ENCODE results near the gene IQSEC1. TPM values are rescaled to one million over a fixed set of nuclear protein-coding genes. Genes with fewer than 3 reads are reported as not detected.
A peak's percentile ranks its signal among the peaks of the same experiment; 100 is the strongest.

The IQSEC1 gene
- total RNA-seq, 1 experiment from 2014 or later, result 4.9 TPM

DNA sequence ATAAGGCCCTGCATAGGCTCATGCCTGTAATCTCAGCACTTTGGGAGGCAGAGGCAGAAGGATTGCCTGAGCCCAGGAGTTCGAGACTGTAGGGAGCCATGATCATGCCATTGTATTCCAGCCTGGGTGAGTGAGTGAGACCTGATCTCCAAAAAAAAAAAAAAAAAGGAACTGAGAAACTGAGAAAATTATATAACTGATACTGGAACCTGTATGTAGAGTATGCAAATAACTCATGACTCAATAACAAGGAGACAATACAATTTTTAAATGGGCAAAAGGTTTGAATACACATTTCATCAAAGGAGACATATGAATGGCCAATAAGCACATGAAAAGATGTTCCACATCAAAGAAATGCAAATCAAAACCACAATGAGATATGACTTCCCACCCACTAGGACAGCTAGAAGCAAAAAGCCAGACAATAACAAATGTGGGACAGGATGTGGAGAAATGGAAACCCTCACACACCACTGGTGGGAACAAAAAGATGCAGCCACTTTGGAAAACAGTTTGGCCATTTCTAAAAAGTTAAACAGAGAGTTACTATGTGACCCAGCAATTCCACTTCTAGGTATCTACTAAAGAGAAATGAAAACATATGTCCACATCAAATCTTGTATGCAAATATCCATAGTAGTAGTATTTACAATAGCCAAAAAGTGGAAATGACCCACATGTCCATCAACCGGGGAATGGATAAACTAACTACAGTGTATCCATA lies 70.7 kb downstream of the IQSEC1 start:
- peak; percentile 56 for DNase-seq (ENCODE audit: low read depth)

DNA sequence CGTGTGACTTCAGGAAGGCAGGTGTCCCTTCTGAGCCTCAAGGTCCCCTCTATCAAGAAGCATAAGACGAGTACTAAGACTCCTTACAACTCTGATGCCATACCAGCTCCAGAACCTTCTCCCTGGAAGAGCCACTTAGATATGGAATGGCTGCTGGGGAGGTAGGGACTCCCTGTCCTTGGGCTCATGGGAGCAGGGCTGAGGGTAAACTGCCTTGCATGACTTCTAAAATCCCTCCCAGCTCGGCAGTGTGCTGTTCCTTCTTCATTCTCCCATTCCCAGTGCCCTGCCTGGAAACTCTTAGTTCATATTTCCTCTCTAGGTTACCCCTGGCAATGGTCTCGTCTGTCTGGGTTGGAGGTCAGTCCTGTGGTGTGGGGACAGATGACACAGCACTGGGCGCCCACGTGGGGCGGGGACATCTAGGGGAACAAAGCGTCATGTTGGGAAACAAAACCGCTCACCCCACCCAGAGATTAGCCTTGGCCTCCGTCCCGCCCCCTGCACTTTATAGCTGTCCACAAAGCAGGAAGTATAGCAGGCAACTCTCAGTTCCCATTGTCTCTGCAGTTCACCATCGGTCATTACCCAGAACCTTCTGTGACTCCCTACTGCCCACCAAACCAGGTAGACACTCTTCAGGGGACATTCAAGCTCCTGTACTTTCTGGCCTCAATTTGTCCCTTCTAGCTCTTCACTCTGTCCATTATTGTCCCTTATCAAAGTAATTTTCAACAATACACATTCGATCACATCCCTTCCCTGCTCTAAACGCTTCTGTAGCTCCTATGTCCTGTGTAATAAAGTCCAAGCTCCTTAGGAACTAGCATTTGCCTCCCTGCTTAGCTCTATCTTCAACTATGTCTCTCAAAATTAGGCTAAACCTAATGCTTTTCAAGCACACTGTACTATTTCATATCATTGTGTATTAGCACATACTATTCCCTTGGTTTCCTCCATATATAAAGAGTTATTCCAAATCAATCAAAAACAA lies 73.8 kb downstream of the IQSEC1 start:
- peak; percentile 87 for DNase-seq (ENCODE audit: low read depth)

DNA sequence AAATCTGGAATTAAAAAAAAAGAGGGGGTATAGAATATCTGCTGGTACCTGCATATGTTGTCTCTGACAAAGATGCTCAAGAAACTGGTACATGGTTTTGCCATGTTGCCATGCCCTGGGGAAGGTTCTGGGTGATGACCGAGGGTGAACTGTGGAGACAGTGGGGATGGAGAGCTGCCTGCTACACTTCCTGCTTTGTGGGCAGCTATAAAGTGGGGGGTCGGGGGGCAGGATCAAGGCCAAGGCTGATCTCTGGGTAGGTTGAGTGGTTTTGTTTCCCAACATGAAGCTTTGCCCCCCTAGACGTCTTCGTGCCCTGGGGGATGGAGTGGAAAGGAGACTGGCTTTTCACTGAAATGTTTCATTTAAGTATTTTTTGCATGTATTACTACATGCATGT lies 74.6 kb downstream of the IQSEC1 start:
- no peak for DNase-seq (ENCODE audit: low read depth)

DNA sequence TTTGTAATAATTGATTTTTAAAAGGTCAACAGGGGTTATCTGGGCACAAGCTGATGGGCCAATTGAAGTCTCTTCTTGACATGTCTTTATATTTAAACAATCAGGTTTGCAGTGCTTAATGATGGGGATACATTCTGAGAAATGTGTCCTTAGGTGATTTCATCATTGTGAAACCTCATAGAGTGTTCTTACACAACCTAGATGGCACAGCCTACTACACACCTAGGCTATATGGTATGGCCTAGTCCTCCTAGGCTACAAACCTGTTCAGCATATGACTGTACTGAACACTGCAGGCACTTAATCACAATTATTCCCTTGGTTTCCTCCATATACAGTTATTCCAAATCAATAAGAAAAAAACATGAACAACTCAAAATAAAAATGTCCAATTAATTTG lies 75.8 kb downstream of the IQSEC1 start:
- DNase-seq (ENCODE audit: low read depth), result no peak

DNA sequence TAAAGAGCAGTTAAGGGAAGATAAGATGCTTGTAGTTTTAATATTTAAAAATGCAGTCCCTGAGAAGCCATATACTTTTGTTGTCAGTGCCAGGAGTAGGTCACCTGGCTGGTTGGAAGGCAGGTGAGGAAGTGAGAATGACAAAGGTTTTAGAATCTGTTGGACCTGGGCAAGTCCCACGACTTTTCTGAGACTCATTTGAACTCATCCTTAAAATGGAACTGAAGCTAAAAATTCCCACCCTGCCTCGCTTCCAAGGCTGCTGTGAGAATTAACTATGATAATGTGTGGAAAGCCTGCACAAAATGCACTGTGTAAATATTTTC lies 77.1 kb downstream of the IQSEC1 start:
- DNase-seq (ENCODE audit: low read depth), result no peak

DNA sequence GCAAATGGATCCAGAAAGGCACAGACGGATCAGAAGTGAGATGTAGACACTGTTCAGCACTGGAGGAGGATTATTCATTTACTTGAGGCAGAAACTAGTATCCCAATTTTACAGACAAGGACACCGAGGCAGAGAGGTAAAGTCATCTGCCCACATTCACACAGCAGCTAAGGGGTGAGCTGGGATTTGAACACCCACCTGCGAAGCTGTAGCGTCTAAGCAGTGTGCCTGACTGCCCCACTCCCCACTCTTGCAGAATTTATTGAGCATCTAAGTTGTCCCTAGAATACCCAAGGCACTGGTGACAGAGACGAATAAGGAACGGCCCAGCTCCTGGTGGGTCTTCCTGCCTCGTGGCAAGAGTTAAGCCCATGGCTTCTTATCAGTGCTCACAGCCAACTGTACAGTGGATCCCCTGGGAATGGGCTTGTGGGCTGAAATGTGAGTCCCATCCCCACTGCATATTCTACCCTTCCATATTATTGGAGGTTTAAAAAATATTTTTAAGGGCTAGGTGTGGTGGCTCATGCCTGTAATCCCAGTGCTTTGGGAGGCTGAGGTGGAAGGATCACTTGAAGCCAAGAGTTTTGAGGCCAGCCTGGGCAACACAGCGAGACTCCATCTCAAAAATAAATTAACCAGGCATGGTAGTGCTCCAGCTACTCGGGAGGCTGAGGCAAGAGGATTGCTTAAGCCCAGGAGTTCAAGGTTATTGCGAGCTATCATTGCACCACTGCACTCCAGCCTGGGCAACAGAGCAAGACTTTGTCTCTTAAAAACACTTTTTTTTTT lies 77.6 kb downstream of the IQSEC1 start:
- DNase-seq (ENCODE audit: low read depth), result no peak

DNA sequence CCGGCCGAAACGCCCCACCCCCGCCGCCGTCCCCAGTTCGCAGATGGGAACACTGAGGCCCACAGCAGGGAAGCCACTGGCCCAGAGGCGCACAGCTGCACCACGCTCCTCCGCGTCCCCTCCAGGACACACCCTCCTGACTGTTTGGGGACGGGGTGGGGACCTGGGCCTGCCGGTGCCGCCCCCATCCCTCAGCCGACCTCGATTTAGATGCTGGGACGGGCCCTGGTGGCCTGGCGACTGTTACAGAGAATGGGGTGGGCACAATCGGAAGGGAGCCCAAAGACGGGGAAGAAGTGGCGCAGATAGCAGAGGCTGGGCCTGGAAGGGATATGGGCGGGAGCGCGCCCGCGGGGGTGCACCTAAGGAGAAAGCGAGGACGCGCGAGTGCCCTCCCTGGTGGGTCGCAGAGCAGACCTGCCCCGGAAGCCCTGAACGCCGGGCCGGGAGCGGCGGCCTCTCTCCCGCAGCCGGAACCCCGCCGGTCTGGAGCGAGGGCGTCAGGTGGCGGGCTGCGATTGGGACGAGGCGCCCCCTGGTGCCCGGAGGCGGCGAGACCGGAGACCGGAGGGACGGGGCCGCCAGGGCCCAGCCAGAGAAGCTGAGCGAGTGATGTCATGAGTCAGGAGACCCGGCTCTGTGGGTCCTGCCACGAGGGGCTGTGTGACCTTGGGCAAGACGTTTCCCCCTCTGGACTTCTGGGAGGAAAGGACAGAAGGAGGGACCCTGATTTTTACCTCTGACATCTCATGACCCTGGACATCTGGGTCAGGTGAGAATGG lies 78.4 kb downstream of the IQSEC1 start:
- peak; percentile 86 for DNase-seq (ENCODE audit: low read depth)

DNA sequence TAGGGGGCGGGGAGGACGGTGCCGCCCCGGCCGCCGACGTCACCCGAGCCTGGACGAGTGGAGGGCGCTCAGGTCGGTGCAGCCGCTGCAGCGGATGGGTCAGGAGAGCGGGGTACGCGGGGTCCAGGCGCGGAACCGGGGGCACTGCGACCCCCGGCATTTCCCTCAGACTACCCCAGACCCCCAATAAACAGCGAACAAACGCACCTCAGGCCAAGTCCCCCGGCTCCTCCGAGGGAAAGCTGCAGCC lies 78.9 kb downstream of the IQSEC1 start:
- no peak for DNase-seq (ENCODE audit: low read depth)

DNA sequence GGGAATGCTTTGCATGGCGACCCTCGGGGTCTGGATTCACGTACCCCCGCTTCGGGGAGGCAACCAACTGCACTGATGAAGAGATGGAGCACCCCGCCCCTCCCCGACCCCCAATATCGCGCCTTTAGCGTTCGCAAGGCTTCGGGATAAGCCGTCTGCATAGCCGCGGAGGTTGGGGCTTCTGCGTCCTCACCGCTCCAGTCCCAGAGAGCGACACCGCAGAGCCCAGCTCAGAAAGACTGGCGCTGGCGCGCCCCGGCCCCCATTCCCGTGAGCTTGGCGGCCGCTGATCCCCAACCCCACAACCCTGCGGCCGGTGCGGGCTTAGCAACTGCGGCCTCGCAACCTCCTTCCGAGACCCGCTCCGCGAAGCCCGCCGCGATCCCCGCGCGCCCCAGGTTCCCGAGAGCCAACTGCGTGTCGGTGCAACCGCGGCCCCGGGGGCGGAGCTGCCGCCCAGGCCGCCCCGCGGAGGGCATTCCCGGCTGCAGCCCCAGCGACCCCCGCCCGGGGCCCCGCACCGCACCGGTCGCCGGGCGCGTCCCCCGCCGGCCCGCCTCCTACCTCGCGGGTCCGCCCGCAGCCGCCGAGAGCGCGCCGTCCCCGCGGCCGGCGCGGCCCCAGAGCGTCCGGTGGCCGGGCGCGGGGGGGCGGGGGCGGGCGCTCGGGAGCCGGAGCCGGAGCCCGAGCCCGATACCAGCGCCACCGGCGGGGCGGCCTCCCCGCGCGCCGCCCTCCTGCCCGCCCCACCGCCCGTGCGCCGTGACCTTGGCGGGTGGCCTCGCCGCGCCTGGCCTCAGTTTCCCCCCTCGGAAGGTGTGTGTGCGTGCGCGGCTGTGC lies 79.5 kb downstream of the IQSEC1 start:
- DNase-seq (ENCODE audit: low read depth), result no peak

DNA sequence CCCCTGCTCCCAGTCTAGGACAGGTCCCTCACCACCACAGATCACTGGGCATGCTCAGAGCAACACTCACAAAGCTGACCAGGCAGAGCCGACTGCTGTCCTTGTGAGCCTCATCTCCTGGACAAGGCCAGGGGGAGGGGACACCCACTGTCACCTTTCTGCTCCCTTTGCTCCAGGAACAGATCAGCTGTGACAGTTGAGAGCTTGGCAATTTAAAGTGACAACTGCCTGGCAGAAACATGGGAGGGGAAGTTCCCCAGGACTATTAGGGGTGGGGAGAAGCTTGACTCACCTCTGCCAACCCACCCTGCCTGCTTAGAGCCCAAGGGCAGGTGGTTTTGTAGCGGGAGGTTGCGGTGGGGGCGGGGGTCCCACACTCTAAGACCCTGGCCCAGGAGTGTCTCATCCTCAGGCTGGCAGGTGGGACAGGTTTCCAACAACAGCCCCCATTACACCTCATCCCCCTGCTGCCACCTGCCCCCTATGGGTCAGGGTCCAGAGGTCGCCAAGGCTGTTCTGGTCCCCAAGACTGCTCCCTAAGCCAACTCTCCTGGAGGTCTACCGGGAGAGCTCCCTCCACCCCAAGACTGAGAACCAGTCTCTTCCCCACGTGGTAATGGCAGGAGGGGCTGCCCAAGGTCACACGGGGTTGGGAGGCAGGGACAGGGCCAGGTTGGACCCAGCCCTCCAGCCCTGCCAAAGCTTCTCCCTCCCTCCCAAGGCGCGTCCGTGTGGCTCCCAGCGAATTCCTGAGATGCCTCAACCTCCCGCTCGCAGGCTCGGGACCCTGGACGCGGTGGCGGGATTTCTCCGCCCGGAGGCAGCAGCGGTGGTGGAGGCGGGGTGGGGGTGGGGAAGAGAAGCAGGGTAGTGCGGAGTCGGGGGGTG lies 80.4 kb downstream of the IQSEC1 start:
- no peak for DNase-seq (ENCODE audit: low read depth)

DNA sequence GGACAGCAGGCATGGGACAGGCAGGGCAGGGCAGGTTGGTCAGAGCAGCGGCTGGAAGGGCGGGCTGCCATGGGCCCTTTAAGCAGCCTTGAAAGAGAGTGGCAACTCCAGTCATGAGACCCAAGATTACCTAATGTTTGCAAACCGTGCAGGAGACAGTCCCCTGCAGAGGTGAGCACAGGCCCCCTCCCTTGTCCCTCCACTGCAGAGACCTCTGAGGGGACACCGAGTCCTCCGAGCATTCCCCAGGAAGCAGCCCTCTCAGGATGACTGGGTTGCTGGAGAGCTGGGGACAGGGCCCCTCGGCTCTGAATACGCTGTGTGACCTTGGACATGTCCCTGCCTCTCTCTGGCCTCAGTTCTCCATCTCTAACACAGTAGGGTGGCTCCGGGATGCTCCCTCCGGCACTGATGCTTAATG lies 81.4 kb downstream of the IQSEC1 start:
- no peak for DNase-seq (ENCODE audit: low read depth)

DNA sequence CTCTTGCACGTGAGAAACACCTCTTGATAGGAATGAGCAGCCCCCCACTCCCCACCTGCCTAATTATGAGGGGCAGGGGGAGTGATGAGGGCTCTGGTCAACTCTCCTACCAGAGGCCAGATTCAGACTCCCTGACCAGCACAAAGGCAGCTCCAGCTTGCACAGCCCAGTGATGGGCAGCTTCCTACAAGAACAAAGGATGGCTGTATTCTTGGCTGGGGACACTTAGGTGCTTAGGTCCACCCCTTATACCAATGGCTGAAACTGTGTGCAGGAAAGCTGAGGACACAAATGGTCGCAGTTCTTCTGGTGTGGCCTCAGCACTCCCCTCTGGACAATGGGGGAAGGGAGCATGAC lies 81.8 kb downstream of the IQSEC1 start:
- no peak for DNase-seq (ENCODE audit: low read depth)

DNA sequence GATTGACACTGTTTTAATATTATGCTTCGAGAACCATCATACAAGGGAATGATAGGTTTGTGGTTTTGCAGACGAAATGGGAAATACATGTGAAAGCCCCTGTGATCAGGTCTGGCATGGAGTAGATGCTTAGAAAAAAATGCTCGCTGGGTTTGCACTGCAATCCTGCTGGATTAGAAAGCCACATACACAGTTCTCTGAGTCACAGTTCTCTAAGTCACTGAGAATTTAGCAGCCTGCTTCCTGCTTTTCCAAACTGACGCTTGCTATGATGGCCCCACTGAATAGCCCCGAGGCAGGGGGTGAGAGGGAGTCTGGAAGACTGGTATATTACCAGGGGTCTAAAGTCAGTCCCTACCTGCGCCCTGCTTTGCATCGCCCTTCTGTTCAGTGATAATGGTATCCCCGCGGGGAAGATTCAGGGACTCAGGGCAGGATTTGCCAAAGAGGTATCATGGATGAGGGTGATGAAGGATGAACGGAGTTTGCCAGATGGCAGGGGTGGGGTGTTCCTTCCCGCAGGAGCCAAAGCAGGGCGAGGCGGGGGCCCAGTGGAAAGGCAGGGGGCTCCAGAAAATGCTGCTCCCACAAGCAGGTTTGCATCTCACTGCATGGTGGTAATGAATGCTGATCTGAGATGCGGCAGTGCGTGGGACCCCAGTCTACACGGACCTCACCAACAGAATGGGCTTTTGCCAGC lies 82.3 kb downstream of the IQSEC1 start:
- peak; percentile 66 for DNase-seq (ENCODE audit: low read depth)

DNA sequence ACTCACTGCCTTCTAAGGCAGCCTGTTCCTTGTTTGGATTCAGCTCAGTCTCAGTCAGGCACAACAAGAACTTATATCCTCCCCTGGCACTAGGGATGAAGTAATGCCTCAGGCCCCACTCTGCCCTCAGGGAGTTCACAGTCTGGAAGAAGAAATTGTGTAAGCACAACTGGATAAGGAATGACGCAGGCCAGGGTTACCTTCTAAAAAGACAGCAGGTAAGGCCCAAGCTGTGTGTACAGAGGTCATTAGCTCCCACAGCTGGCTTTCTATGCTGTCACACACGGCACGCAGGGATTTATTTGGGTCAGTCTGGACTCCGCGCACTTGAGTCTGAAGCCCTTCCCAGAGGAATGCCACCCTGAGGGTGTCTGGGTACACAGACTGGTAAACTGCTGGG lies 82.9 kb downstream of the IQSEC1 start:
- no peak for DNase-seq (ENCODE audit: low read depth)

DNA sequence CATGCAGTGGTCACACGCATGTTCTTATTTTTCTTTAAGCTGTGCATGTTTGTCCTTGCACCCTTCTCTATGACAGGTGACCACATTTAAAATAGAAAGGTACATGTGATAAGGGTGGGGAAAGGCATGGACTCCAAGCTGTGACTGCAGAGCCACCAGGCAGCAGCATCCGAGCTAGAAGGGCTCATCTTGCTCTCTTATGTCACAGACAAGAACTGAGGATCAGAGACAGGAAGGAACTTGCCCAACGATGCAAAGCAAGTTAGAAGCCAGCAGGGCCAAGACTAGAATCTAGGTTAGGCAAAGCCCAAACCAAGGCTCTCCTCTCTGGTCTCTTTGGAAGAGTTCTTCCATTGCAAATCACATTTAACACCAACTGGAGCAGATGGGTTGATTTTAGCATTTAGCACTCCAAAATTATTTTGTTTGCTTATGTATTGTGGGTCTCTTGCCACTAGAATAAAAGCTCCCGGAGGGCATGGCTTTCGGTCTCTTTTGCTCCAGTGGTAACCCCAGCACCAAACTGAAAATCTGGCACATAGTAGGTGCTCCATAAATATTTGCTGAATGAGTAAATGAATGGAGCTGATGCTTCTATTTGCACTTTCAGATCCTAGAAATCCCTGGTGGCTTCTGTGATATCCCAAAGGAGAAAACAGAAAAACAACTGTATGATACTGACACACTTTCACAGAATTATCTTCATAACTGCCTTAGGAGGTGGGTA lies 84.3 kb downstream of the IQSEC1 start:
- no peak for DNase-seq (ENCODE audit: low read depth)

DNA sequence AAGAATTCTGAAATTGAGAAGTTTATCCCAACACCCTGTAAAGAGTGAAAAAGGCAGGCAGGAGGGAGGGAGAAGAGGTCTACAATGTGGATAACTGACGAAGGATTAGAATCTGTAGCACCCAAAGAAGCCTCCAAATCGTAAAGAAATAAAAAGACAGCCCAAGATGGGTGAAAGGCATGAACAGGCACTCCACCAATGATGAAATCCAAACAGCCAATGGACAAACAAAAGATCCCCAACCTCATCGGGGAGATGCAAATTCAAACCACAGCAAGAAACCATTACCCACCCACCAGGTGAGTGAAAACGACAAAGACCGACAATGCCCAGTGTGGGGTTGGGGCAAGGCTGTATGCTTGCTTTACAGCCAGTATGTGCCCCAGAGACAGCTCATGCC lies 85.6 kb downstream of the IQSEC1 start:
- DNase-seq (ENCODE audit: low read depth), result no peak

DNA sequence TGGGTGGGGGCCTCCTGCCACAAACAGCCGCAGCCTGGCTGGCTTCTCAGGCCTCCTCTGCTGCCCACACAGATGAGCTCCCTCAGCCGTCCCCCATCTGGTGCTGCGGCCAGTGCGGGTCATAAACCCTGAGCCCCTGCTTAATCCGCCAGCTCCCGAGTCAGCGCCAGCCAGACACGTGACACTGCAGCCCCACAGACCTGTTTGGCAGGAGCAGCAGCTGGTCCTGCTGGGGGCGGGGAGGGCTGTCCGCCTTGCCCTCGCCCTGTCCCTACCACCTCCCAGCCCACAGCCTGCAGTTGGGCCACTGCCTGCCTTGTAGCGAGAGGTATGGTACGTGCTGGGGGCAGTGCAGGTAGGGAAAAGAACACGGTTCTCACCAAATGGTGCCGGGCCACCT lies 86.2 kb downstream of the IQSEC1 start:
- DNase-seq (ENCODE audit: low read depth), result no peak

DNA sequence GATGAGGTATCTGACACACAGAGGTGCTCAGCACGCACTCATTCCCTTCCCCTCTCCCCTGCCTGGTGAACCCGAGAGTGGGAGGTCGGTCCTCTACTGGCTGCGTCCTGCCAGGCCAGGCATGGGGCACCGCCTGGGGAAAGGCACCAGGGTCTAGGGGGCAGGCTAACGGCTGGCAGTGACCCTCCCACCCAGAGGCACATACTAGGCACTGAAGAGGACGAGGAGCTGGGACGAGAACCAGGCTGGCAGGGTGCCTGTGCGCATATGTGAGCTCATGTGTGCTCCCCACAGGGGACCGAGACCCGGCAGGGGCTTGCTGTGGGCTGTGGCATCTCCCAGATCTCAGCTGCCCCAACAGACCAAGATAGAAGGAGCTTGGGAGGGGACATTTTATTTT lies 86.7 kb downstream of the IQSEC1 start:
- no peak for DNase-seq (ENCODE audit: low read depth)

DNA sequence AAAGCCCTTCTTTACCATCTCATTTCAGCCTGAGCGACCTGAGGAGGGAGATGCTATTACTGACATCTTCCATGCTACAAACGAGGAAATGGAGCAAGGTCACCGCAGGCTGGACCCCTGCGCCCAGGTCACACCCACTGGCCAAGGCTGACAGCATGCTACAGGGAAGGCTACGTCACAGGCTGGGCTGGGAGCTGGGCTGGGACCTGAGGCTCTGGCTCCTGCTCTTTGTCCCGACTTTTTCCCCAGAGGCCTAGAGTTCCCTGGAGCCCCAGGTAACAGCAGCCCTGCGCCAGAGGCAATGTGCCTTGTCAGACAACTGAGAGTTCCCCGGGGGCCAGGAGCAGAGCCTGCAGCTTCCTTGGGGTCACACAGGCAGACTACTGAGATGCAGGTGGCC lies 87.2 kb downstream of the IQSEC1 start:
- no peak for DNase-seq (ENCODE audit: low read depth)

All from Daoy (cell line).